K562 (cell line): ENCODE results near the gene OTOP1. TPM values are rescaled to one million over a fixed set of nuclear protein-coding genes. Genes with fewer than 3 reads are reported as not detected.

Source experiments
- ASH1L ChIP-seq: fragments of 450-650 bp; IDR thresholded peaks from 2 replicates; pipeline ENCODE4 v1.6.1; 2018; ENCODE audit warnings: borderline replicate concordance, mild to moderate bottlenecking, low read depth; ENCODE audit not compliant: partially characterized antibody
- CBFA2T2 ChIP-seq: fragments of 450-650 bp; conservative IDR thresholded peaks from 2 replicates; pipeline ENCODE4 v1.6.1; 2017; ENCODE audit warnings: mild to moderate bottlenecking
- FOXJ2 ChIP-seq: fragments of 200-800 bp; sonication (Bioruptor generic); IDR thresholded peaks from 2 replicates; pipeline ENCODE4 v1.6.1; 2016; ENCODE audit warnings: missing genetic modification characterization, missing compliant biosample characterization
- HIVEP1 ChIP-seq: fragments of 250-450 bp; sonication (Bioruptor Pico); IDR thresholded peaks from 2 replicates; pipeline ENCODE4 v1.4.0; 2020; ENCODE audit warnings: mild to moderate bottlenecking
- HMG20B ChIP-seq: fragments of 250-450 bp; sonication (Bioruptor Pico); IDR thresholded peaks from 2 replicates; pipeline ENCODE4 v1.5.0; 2021; ENCODE audit warnings: mild to moderate bottlenecking
- HMGN3 ChIP-seq: IDR thresholded peaks from 2 replicates; pipeline ENCODE4 v1.6.1; 2011; ENCODE audit warnings: borderline replicate concordance, low read depth, mild to moderate bottlenecking, mixed read lengths, low read length; ENCODE audit not compliant: insufficient read length; ENCODE audit errors: extremely low read depth
- L3MBTL2 ChIP-seq: fragments of 450-650 bp; IDR thresholded peaks from 2 replicates; pipeline ENCODE4 v1.6.1; 2016; ENCODE audit warnings: mild to moderate bottlenecking, moderate library complexity
- NFIX ChIP-seq: fragments of 250-450 bp; sonication (Bioruptor Pico); IDR thresholded peaks from 2 replicates; pipeline ENCODE4 v1.4.0; 2020; ENCODE audit warnings: low read depth, mild to moderate bottlenecking, moderate library complexity
- RB1 ChIP-seq: fragments of 450-650 bp; IDR thresholded peaks from 2 replicates; pipeline ENCODE4 v1.6.1; 2017; ENCODE audit warnings: low read depth, mild to moderate bottlenecking
- RBM34 ChIP-seq: fragments of 200-400 bp; formaldehyde crosslinking; IDR thresholded peaks from 2 replicates; pipeline ENCODE4 v1.6.1; 2018; ENCODE audit warnings: low read length, borderline replicate concordance; ENCODE audit not compliant: insufficient read depth
- SIN3B ChIP-seq: fragments of 450-650 bp; IDR thresholded peaks from 2 replicates; pipeline ENCODE4 v1.6.1; 2017; ENCODE audit warnings: low read depth, mild to moderate bottlenecking, moderate library complexity
- TEAD4 ChIP-seq, 2 experiments: sonication (generic) in 1 of 2; formaldehyde crosslinking in 1 of 2; IDR thresholded peaks; 2 replicates each; pipeline versions ENCODE4 v1.6.1 to v1.8.0; 2012 to 2022; ENCODE audit warnings: borderline replicate concordance in 1 of 2, inconsistent platforms in 1 of 2, low read length in 1 of 2, mild to moderate bottlenecking in 1 of 2, missing genetic modification reagents in 1 of 2
- TGIF2 ChIP-seq: sonication (generic); formaldehyde crosslinking; IDR thresholded peaks from 2 replicates; pipeline ENCODE4 v1.8.1; 2022; ENCODE audit warnings: mild to moderate bottlenecking, missing genetic modification reagents, moderate library complexity
- ZBTB34 ChIP-seq: fragments of 250-450 bp; sonication (Bioruptor Pico); IDR thresholded peaks from 2 replicates; pipeline ENCODE4 v1.8.0; 2021; ENCODE audit warnings: mild to moderate bottlenecking, moderate library complexity
- ZBTB7A ChIP-seq: IDR thresholded peaks from 2 replicates; pipeline ENCODE4 v1.6.1; 2011; ENCODE audit warnings: low read depth, mild to moderate bottlenecking, low read length, moderate library complexity, borderline replicate concordance; ENCODE audit not compliant: control insufficient read depth
- ZNF124 ChIP-seq: sonication (generic); formaldehyde crosslinking; IDR thresholded peaks from 2 replicates; pipeline ENCODE4 v1.8.1; 2022; ENCODE audit warnings: missing genetic modification reagents
- ZNF444 ChIP-seq: fragments of 250-450 bp; sonication (Bioruptor Pico); IDR thresholded peaks from 2 replicates; pipeline ENCODE4 v1.4.0; 2020; ENCODE audit warnings: mild to moderate bottlenecking, moderate library complexity
- ZNF696 ChIP-seq: fragments of 250-450 bp; sonication (Bioruptor Pico); conservative IDR thresholded peaks from 2 replicates; pipeline ENCODE4 v1.4.0; 2020; ENCODE audit warnings: mild to moderate bottlenecking, moderate library complexity
- ZNF699 ChIP-seq: fragments of 250-450 bp; sonication (Bioruptor Pico); IDR thresholded peaks from 2 replicates; pipeline ENCODE4 v1.8.0; 2021; ENCODE audit warnings: mild to moderate bottlenecking, moderate library complexity; ENCODE audit not compliant: insufficient replicate concordance
- polyA plus RNA-seq, 8 experiments: library from polyadenylated mRNA; depleted of rRNA in 4 of 8; stranded (reverse) in 5 of 8; unstranded in 3 of 8; fragments of >200 nt; fragmentation: Nextera tagmentation in 2 of 8; fragmentation: Illumina TruSeq in 1 of 8; extraction: Ambion mirVana in 2 of 8; extraction: Trizol in 1 of 8; gene quantifications; 2 replicates each; pipeline versions ENCODE4 v1.2.1 to v1.2.3, GENCODE V29; 2011 to 2014; ENCODE audit warnings: inconsistent platforms in 1 of 8, missing spikeins in 1 of 8
- total RNA-seq, 7 experiments: library from RNA; depleted of rRNA in 6 of 7; stranded (reverse); fragments of >200 nt in 6 of 7; fragmentation: Illumina TruSeq in 2 of 7; extraction: Trizol in 2 of 7; gene quantifications; 2 replicates each; pipeline versions ENCODE4 v1.2.1 to v1.2.3, GENCODE V29; 2011 to 2021; ENCODE audit warnings: low replicate concordance in 1 of 7
- TF ChIP-seq, protein P1 (sequence below): sonication (generic); formaldehyde crosslinking; IDR thresholded peaks from 2 replicates; pipeline ENCODE4 v1.8.1; 2023; ENCODE audit warnings: mild to moderate bottlenecking, missing genetic modification reagents
- TF ChIP-seq, protein P2 (sequence below): fragments of 250-450 bp; sonication (Bioruptor Pico); IDR thresholded peaks from 2 replicates; pipeline ENCODE4 v1.4.0; 2020; ENCODE audit warnings: mild to moderate bottlenecking, moderate library complexity

OTOP1 gene
- total and polyA plus RNA-seq, 9 of the 15 experiments (the other 6 are each of a cell fraction or from before 2014, with no cell fraction given), result not detected

DNA sequence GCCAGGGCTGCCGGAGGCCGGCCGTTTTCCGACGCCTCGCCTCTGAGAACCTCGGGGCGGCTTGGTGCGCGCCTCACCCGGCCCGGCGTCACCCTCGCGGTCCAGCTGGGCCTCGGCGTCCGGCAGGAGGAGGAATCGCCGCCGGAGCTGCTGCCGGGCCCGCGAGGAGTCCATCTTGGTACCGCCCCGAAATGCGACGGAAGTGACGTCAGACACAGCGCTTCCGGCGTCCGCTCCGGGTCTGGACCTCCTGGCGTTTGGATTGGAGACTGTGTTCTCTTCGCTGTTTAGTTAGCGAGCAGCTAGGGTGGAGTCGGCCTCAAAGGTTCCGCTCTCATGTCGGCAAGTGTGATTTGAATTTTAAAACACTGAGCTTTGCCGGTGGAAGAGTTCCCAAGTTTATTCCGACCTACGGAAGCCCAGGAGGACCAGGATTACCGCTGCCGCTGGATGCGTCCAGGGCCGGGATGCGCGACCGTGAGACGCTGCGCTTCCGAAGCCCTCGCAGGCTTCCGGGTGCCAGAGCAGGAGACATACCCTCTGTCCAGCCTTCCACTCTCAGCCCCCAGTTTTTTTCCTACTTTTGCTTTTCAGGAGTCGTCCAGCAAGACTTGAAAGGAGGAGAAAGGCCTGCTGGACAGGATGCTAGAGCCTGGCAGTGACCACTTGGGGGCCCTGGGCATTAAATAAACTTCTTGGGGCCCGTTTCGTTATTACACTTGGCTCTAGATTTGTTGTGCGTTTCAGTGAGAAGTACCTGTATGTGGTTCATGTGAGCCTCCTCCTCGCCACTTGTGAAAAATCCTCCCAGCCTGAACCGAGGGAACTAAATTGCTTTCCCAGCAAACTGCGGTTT lies 21.5 kb upstream of the OTOP1 start, which contains the start of gene TMEM128 (continued):
- TF ChIP-seq, protein P1, sequence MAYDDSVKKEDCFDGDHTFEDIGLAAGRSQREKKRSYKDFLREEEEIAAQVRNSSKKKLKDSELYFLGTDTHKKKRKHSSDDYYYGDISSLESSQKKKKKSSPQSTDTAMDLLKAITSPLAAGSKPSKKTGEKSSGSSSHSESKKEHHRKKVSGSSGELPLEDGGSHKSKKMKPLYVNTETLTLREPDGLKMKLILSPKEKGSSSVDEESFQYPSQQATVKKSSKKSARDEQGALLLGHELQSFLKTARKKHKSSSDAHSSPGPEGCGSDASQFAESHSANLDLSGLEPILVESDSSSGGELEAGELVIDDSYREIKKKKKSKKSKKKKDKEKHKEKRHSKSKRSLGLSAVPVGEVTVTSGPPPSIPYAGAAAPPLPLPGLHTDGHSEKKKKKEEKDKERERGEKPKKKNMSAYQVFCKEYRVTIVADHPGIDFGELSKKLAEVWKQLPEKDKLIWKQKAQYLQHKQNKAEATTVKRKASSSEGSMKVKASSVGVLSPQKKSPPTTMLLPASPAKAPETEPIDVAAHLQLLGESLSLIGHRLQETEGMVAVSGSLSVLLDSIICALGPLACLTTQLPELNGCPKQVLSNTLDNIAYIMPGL (CRISPR knock-in tag), result peak; percentile 31; the same call in 1 of the 2 replicates
- TF ChIP-seq, protein P2, sequence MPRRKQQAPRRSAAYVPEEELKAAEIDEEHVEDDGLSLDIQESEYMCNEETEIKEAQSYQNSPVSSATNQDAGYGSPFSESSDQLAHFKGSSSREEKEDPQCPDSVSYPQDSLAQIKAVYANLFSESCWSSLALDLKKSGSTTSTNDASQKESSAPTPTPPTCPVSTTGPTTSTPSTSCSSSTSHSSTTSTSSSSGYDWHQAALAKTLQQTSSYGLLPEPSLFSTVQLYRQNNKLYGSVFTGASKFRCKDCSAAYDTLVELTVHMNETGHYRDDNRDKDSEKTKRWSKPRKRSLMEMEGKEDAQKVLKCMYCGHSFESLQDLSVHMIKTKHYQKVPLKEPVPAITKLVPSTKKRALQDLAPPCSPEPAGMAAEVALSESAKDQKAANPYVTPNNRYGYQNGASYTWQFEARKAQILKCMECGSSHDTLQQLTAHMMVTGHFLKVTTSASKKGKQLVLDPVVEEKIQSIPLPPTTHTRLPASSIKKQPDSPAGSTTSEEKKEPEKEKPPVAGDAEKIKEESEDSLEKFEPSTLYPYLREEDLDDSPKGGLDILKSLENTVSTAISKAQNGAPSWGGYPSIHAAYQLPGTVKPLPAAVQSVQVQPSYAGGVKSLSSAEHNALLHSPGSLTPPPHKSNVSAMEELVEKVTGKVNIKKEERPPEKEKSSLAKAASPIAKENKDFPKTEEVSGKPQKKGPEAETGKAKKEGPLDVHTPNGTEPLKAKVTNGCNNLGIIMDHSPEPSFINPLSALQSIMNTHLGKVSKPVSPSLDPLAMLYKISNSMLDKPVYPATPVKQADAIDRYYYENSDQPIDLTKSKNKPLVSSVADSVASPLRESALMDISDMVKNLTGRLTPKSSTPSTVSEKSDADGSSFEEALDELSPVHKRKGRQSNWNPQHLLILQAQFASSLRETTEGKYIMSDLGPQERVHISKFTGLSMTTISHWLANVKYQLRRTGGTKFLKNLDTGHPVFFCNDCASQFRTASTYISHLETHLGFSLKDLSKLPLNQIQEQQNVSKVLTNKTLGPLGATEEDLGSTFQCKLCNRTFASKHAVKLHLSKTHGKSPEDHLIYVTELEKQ, result no peak
- TF ChIP-seq TEAD4 (IDR thresholded peaks at IDR 0.05; ENCODE audit: low read length), result peak; percentile 43; the same call in 1 of the 2 replicates
- TF ChIP-seq TEAD4 (CRISPR knock-in tag; IDR thresholded peaks at IDR 0.05; ENCODE audit: borderline replicate concordance), result no peak
- peak; percentile 41; the same call in 1 of the 2 replicates for TF ChIP-seq FOXJ2 (tag)
- TF ChIP-seq ASH1L, result no peak
- no peak for TF ChIP-seq HMG20B
- no peak for TF ChIP-seq HMGN3
- no peak for TF ChIP-seq TGIF2 (CRISPR knock-in tag)
- peak; percentile 99 for TF ChIP-seq SIN3B
- TF ChIP-seq NFIX (CRISPR knock-in tag), result no peak
- TF ChIP-seq ZBTB7A, result no peak
- TF ChIP-seq RBM34, result no peak
- no peak for TF ChIP-seq ZNF124
- no peak for TF ChIP-seq ZNF696 (CRISPR knock-in tag)
- no peak for TF ChIP-seq HIVEP1
- peak; percentile 63 for TF ChIP-seq L3MBTL2
- TF ChIP-seq ZNF699 (CRISPR knock-in tag), result no peak
- no peak for TF ChIP-seq CBFA2T2
- peak; percentile 82; the same call in 1 of the 2 replicates for TF ChIP-seq RB1
- no peak for TF ChIP-seq ZNF444
- no peak for TF ChIP-seq ZBTB34 (CRISPR knock-in tag)
